ENCODE results near the gene RGS19.
A peak's percentile ranks its signal among the peaks of the same experiment; 100 is the strongest.

RGS19 gene

DNA sequence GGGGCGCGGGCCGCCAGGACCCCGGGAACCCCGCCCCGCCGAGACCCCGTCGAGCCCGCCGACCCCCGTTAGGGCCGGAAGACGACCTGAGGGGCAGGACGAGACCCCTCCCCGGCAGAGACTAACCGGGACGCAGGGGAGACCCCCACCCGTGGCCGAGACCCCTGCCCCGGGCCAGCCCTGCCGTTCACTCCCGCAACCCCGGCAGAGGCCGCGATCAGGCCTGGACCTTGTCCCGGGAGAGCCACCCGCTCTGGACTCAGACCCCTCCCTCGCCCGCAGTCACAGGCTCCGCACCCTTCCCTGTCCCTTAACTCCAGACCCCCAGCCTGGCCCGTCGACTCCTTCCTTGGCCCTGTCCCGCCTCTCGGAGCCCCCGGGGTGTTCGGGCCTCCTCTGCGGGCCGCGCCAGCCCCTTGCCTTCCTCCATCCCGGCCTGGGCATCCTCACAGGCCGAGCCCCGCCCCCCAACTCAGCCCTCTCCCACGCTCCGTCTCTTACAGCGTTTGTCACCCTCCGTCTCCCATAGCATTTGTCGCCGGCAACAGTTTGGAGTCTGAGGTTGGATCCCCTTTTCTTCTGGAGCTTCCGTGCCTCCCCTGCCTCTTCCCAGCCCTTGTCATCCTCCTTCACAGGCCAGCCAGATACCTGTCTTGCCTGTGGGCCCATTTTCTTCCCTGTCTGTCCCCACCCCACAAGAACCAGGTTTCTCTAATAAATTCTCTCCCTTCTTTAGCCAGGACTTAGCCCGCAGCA lies 15.8 kb downstream of the RGS19 start:
- no peak for DNase-seq (ENCODE audit: low spot score)

DNA sequence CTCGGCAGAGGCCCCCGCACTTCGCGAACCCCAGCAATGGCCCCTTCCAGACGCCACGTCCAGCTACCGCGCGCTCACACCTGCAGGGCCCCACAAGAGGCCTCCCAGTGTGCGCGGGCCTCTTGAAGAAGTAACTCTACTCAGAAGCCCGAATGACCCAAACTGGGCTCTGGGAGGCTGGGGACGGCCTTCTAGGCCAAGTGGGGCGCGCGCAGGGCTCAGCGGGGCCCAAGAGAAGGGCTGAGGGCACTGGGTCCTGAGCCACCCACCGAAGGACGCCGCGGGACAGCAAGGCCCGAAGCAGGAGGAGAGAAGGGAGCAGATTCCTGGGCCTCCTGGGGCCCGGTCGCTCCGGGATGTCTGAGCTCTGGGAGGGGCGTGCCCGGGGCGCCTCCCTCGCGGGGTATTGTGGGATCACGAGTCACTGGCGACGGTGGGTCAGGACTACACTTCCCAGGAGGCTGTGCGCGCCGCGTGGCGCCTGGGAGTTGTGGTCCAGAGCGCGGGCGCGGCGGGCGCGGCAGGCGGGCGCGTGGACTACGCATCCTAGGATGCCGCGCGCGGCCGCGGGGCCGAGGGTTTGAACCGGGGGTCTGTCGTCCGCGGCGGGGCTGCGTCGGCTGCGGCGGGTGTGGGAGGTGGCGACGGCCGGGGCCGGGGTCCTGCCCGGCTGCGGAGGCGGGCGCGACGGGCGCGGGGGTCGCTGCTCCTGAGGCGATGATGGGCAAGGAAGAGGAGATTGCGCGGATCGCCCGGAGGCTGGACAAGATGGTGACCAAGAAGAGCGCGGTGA lies 16.5 kb downstream of the RGS19 start, which contains the start of gene TCEA2:
Gene TCEA2 (plus strand): TSS at position 603 of the 793 bp plus-strand sequence. CDS start 115 bp downstream, at position 718.
- peak; percentile 97 for DNase-seq (ENCODE audit: low spot score)

DNA sequence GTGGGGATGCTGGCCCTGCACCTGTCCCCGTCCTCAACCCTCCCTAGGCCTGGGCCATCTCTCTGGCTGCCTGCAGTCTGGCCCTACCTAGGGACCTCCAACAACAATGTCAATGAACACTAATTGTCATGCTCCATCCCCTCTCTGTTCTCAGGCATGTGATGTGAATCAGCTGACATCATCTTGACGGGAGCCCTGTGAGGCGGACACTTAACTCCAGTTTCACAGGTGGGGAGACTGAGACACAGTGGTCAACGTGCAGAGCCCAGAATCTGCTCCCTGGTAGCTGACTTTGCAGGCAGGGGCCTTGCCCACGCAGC lies 17.1 kb downstream of the RGS19 start:
- DNase-seq (ENCODE audit: low spot score): no peak

DNA sequence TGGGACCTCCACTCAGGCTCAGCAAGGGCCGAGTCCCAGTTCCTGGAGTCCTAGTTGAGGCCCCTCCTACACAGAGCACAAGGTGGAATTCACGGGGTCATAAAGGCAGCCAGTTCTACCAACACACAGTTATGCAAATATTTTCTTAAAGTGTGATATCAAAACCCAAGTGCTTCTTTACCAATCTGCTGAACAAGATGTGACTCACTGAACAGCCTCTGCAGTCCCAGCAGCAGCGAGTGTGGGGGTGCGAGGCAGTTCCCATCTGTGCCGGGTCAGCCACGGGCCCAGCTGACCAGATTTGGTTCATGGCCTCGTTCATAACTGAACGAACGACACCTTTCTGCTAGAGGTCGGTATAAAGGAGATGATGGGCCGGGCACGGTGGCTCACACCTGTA lies 20.8 kb downstream of the RGS19 start:
- DNase-seq (ENCODE audit: low spot score): no peak

DNA sequence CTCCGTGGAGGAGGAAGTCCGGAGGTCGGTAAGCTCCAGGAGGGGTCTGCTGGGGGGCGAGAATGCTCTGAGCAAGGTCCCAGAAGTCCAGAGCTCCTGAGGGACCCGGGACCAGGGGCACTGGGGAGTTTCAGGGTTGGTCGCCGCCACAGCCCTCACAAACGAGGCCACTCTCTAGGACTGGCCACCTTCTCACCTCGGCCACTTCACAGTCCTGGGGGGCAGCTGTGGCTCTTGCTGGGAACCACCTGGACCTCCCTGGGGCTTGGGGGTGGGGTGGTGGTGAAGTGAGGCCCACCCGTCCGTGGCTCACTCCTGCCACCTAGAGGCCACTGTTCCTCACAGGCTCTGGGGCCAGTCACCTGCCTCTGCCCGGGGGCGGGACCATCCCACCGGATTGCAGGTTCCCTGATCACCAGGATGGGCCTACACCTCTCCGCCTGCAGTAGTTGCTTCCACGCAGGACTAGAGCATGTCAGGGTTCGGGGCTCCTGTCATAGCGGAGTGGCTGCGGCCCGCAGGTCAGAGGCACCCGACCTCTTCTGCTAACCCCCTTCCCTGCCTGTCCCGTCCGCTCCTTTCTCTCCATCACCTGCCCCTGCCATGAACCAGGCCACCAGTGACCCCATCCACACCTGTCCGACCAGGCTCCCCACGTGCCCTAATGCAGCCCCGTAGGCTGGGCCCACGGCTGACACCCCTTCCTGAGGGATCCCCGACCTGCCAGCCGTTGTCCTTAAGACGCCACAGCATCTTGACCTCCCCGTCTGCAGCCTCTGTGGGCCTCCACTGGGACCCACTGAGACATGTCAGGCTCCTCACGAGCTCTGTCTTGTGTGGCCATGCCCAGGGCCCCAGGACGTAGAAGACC lies 21.5 kb downstream of the RGS19 start:
- no peak for DNase-seq (ENCODE audit: low spot score)

DNA sequence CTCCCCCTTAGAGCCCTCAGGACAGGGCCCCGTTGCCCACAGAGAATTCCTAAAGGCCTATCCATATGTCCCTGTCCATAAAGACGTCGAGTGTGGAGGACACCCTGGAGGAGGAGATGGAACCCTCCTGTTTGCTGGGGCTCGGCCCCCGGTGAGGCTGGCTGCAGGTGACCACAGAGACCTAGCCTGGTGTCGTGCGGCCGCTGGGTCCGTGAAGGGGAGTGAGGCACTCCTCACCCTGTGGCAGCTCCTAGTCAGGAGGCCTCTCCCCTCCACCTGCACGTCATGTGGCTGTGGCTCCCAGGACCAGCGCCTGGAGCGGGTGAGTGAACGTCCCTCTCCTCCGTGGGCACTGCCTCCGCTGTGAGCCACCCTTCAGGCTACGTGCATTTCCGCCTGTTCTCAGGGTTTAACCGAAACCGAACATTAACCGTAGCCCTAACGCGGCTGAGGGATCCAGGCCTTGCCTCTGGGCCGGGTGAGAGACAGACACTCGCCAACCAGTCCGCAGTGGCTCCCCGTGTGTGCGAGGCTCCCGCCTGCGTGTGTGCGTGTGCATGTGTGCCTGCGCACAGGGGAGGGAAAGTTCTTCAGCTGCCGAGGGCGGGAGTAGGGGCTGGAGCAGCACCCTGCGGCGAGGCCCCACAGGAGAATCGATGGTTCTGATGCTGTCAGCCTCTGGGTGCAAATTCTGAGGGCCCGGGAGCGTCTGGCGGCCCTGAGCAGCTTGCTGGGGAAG lies 22.3 kb downstream of the RGS19 start:
- no peak for DNase-seq (ENCODE audit: low spot score)

DNA sequence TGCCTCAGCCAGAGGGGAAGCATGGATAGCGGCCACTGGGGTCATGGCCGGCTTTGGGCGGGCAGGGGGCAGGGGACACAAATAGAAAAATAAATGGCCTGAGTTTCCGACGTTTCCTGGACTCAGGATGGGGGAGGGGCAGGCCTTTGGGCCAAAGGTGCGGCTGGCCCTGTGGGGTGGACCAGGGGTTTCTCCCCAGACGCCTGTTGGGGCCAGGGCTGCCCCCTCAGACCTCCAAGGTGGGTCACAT lies 22.8 kb downstream of the RGS19 start:
- DNase-seq (ENCODE audit: low spot score): no peak

DNA sequence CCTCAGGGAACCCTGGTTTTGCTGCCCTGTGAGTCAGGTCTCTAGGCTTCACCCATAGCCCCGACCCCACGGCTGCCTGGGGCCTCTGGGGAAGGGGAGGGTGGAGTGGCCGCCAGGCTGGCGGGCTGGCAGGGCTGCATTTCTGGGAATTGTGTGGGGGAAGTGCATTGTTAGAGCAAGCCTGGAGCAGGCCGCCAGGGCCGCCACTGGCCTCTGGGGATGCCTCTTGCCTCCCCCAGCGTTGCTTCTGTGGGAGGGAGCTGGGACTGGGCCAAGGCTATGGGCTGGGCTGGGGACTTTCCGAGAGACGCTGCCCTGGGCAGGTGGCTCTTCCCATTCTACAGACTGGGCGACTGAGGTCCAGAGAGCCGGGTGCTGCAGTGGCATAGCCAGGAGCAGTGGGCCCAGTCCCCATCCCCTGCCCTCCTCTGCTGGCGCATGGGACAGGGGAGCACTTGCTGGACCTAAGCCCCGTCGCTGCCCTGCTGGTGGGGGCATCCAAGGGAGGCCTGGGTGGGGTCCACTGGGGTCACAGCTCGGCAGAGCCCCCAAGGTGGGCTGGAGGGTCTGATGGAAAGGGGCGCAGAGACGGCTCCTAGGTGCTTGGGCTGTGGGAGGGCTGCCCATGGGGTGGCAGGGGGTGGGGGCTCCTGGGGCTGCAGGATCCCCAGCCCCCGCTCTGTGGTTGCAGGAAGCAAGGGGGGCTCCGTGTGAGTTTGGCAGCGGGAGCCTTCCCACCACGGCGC lies 23.3 kb downstream of the RGS19 start:
- DNase-seq (ENCODE audit: low spot score): no peak

DNA sequence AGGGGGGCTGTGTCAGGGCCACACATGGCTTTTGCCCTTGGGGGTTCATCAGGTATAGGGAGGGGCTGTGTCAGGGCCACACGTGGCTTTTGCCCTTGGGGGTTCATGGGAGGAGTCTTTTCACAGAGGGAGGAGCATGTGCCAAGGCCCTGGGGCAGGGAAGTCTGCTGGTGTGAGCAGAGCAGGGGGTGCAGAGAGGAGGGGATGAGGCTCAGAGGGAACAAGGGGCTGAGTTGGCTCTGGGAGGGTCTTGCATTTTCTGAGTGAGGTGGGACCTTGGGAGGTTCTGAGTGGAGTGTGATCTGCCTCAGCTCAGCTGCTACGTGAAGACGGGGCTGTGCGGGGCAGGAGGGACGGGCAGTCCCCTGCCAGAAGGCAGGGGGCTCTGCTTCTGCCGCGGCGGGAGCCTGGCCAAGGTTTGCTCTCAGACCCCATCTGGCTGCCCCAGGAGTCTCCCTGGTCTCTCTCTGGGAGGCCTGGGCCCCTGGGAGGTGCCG lies 23.9 kb downstream of the RGS19 start:
- DNase-seq (ENCODE audit: low spot score): no peak

DNA sequence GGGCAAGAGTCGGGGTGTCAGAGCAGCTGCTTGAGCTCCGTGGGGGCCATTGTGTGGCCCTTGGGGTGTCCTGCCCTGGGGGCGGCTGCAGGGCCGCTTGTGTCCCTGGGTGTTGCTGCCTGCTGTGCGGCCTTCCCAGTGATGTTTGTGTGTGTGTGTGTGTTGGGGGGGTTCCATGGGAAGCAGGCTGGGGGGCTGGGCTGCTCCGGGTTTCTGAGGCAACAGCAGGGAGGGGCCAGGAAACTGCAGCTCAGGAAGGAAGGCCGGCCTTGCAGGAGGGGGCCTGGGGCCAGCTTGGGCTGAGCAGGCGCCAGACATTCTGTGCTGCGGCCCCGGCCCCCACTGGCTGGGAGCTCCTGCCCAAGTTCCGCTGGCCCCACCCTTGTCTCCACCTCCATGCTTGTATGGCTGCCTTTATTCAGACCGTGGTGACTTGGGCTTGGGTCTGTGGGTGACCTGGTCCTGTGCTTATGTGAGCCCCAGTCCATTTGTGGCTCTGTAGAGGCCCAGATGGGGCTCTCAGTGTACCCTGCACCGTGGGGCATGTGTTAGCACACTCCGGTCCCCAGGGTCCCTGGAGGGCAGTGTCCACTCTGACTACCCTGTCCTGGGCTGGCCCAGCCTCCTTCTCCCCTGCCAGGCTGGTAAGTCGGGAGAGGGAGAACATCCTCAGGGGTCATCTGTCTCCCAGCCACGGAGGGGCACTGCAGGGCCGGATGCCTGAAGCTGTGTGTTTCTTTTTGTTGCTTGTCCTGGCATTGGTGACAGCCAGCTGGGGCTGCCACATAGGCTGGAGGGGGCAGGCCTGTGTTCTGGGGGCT lies 25.3 kb downstream of the RGS19 start:
- no peak for DNase-seq (ENCODE audit: low spot score)

DNA sequence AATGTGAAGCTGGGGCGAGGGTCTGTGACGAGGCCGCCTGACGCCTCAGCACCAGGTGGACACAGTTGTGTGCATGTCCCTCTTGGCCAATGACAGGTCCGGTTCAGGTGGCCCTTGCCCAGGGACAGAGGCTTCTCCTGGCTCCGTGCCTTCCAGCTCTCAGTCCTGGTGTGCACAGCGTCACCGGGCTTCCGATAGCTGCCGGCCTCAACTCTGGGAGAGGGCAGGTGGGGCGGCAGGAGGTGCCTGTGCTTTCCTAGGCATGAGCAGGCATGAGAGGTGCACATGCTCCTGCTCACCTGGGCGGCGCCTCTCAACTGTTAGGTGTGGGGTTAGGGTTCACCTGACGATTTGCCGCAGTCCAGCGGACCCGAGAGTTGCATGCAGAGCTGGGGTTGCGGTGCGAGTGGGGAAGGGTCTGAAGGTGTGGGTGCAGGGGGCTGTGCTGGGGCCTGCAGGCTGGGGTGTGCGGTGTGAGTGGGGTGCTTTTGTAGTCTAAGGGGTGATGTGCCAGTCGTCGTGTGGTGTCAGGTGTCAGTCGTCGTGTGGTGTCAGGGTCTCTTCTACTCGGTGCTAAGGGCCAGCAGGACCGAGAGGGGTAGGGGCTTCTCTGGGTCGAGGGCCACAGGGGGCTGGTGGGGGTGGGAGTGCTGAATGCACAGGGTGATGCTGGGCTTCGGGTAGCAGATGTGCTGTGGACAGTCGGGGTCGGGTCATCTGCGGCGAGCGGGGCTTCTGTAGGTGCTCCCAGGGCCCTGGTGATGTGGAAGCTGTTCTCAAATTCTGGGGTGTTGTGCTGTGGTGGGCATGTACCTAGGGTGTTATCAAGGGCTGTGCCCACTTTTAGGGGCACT lies 26.1 kb downstream of the RGS19 start:
- no peak for DNase-seq (ENCODE audit: low spot score)

DNA sequence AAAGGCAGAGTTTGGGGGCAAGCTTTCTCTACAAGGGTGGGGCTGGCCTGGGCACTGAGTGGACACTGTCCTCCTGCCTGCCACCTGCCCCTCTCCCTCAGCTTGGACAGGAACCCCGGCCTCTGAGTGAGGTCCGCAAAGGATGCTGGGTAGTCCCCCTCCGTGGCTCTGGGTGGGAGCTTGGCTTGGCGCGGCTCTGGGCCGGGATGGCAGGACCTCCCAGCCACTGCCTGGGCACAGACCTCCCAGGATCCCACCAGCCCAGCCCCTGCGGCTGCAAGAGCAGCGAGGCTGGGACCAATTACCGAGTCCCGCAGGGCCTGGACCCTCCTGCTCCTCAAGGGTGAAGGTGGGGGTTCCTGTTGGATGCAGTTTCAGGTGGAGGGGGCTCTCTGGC lies 27.0 kb downstream of the RGS19 start:
- DNase-seq (ENCODE audit: low spot score): no peak

DNA sequence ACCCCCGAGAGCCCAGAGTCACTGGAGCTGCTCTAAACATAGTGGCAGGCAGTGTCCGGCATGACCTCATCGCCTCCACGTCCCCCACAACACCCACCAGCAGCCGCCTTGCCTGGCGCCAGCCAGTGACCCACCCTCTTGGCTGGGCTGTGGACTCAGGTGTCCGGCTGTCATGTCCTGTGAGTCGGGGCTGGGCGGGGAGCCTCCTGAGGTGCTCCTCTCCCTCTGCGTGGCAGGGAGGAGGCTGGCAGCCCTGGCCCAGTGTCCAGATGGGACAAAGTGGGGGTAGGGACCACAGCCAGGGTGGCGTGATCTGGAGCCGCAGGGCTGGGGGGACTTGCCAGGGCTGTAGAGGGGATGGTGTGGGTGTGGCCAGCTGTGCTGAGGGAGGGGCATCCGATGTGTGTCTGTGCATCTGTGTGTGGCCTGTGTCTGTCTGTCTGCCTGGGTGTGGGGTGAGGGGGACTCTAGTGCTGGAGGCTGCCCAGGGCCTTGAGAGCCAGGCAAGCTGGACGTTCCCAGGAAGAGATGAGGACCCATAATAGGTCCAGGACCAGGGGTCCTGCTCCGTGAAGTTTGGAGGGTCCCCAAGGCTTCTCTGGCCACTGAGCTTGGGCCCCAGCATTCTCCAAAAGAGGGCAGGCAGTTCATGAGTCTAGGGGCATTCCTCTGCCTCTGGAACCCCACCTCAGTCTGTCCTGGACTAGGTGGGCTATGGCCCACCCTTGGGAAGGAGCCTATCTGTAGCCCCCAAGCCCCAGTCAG lies 27.6 kb downstream of the RGS19 start:
- DNase-seq (ENCODE audit: low spot score): no peak

DNA sequence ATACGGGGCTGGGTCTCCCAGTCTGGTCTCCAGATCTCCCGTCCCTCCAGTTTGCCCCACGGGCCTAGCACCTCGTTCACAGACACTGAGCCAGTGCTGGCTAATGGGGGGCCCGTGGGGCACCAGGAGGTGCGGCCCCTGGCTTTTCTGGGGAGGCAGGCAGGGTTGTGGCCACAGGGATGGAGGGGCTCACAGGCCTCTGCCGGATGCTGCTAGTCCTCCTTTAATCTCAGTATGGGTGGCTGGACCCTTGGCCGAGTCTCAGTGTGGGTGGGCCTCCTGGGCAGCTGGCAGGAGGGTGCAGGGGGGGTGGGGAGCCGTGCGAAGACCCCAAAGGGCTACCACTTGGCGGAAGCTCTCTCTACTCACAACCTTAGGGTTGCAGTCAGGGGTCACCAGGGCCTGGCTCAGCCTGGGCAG lies 28.3 kb downstream of the RGS19 start:
- DNase-seq (ENCODE audit: low spot score): no peak

DNA sequence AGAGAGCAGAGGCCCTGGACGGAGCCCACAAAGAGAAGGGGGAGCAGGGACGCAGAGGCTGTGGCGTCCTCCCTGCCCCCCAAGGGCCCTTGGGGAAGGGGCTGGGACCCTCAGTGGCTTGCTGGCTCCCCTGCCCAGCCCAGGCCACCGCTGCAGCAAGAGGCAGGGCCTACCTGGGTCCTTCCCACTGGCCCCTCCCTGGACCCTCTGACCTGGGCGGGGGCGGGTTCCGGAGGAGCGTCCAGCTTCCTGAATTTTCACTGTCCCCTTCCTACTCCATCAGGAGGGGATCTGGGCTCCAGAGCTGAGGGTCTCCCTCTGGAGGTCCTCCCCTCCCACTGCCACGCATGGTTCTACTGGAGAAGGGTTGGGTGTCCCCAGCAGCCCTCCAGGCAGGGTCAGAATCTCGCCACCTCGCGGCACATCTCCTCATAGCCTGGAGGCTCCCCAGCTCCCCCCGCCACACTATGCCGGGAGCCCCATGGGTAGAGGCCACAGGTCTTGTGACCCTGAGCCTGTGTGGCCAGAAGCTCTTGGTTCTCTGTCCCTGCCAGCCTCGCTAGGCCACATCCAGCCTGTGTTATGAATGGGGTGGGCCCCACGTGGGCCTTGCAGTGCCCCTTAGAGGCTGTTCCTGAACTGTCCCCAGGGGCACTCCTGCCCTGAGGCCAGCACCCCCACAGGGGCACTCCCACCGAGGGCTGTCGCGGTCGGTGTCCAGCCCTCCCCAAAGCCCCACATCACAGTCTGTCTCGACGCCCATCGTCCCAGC lies 28.9 kb downstream of the RGS19 start:
- no peak for DNase-seq (ENCODE audit: low spot score)

DNA sequence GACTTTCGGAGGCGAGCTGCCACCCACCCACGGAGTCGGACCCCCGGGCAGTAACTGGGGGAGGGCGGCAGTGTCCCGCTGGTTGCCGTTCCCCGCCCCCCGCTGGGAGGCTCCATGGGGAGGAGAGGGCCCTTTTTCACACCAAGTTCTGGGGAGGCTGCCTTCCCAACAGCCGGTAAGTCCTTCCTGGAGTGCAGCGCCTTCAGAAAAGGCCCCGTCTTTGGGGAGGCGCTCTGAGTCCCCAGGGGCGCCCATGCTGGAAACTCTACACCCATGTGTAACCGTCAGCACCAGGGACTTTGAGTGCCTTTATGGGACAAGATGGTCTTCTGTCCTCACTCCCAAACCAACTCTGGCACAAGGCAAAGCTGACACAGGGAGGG lies 29.4 kb downstream of the RGS19 start:
- no peak for DNase-seq (ENCODE audit: low spot score)

DNA sequence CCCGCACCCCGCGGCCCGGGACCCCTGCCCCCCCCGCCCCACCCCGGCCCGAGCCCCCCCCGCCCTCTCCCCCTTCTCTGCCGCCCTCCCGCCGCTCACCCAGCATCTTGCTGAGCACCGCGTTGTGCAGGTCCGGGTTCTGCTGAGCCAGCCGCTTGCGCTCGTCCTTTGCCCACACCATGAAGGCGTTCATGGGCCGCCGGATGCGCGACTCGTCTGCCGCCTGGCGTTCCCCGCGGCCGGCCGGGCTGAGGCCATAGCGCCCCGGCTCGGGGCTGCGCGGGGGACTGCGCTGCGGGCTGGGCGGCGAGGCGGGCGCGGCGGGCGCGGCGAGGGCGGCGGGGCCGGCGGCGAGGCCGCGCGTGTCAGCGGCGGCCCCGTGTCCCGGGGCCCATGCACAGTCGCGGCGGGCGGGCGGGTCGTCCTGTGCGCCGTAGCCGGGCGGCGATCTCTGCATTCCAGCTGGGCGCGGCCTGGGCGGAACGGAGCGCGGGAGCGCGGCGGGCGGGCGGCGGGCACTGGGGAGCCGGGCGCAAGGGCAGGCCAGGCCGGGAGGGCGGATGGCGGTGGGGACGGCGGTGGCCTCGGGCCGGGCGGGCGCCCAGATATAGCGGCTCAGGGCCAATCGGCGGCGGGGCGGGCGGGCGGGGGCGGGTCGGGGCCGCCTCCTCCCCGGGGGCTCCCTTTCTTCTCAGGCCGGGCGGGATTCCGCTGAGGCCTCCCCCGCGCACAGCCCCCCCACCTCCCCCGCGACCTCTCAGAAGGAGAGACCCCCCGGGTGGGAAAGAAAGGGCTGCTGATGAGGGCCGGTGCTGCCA lies 30.0 kb downstream of the RGS19 start, which contains the start of gene SOX18:
Gene SOX18 (minus strand): TSS at position 580 of the 818 bp plus-strand sequence. CDS start 123 bp downstream, at position 457.
- DNase-seq (ENCODE audit: low spot score): no peak
